HCT116 (cell line): ENCODE measurements around the gene INPP5F. TPM values are rescaled to one million over a fixed set of nuclear protein-coding genes. Genes with fewer than 3 reads are reported as not detected.

Source experiments
- ATAC-seq: fragments of 200-7000 bp; cut with Tn5 transposase; 2 replicates; pipeline ENCODE4 v1.9.1; 2020; ENCODE audit warnings: mild to moderate bottlenecking, moderate library complexity
- BruUV-seq: library from RNA; stranded (reverse); fragments of 400-500 nt; replicated peaks from 2 replicates; lab custom pipeline; 2021; lab: Mats Ljungman, UMichigan
- CTCF ChIA-PET: fragments of 300-600 bp; sonication (Branson Sonifier 250); formaldehyde crosslinking; loops from one replicate; lab custom pipeline; 2021; ENCODE audit warnings: antibody characterized with exemption; lab: Charles Lee
- POLR2A ChIA-PET: fragments of 300-600, 350-600 bp; sonication (Branson Sonifier 250); formaldehyde crosslinking; loops from one replicate; lab custom pipeline; 2021; ENCODE audit warnings: antibody characterized with exemption; lab: Charles Lee
- RAD21 ChIA-PET, 2 experiments: fragments of 300-600 bp; sonication (Branson Sonifier 250); formaldehyde crosslinking; loops; one replicate each; lab custom pipeline; 2023; ENCODE audit warnings: low total read pairs in 2 of 2; ENCODE audit not compliant: uncharacterized antibody in 2 of 2, unreplicated experiment in 2 of 2, low non-redundant PET in 1 of 2; lab: Charles Lee
- DNase-seq: peaks from one replicate; pipeline ENCODE4 v3.0.0-alpha.2; 2010; ENCODE audit warnings: low read depth, low spot score
- H2AFZ ChIP-seq: fragments of 200-600 bp; shearing (Covaris generic), sonication (generic); 2 replicates; pipeline ENCODE4 v1.6.1; 2017; ENCODE audit warnings: low read depth, mixed run types, mixed read lengths, antibody characterized with exemption, low read length; ENCODE audit not compliant: poor library complexity, severe bottlenecking
- H3K27ac ChIP-seq: 2 replicates; pipeline ENCODE4 v1.5.1; 2012; ENCODE audit warnings: low read depth, low read length
- H3K27me3 ChIP-seq: fragments of 200-600 bp; sonication (generic); 2 replicates; pipeline ENCODE4 v1.6.1; 2016; ENCODE audit warnings: mixed run types, low read length, mixed read lengths; ENCODE audit not compliant: insufficient read depth
- H3K36me3 ChIP-seq, 2 experiments: fragments of 200-500 bp in 1 of 2; fragments of 200-600 bp in 1 of 2; sonication (Bioruptor generic) in 1 of 2; sonication (generic) in 1 of 2; 2 replicates each; pipeline versions ENCODE4 v1.5.1 to v1.6.1; 2014 to 2016; ENCODE audit warnings: low read length in 2 of 2, inconsistent platforms in 1 of 2, mixed read lengths in 1 of 2, mixed run types in 1 of 2; ENCODE audit not compliant: insufficient read depth in 2 of 2, control insufficient read depth in 1 of 2
- H3K4me1 ChIP-seq, 2 experiments: fragments of 200-600 bp in 1 of 2; sonication (generic) in 1 of 2; 2 replicates each; pipeline versions ENCODE4 v1.5.1 to v1.6.1; 2012 to 2017; ENCODE audit warnings: low read length in 2 of 2, inconsistent platforms in 1 of 2, mild to moderate bottlenecking in 1 of 2, mixed read lengths in 1 of 2, mixed run types in 1 of 2, moderate library complexity in 1 of 2; ENCODE audit not compliant: insufficient read depth in 2 of 2, control insufficient read depth in 1 of 2
- H3K4me2 ChIP-seq: fragments of 200-600 bp; sonication (generic); 2 replicates; pipeline ENCODE4 v1.6.1; 2017; ENCODE audit warnings: mixed run types, low read length, mixed read lengths
- H3K4me3 ChIP-seq, 2 experiments: fragments of 200-600 bp in 1 of 2; sonication (generic) in 1 of 2; replicated peaks in 1 of 2; 2 replicates each; pipeline ENCODE4 v1.5.1; 2011 to 2016; ENCODE audit warnings: low read length in 2 of 2, control low read depth in 1 of 2, low read depth in 1 of 2, mild to moderate bottlenecking in 1 of 2, mixed read lengths in 1 of 2, mixed run types in 1 of 2
- H3K79me2 ChIP-seq: fragments of 200-600 bp; sonication (generic); 2 replicates; pipeline ENCODE4 v1.6.1; 2017; ENCODE audit warnings: mild to moderate bottlenecking, mixed run types, low read length, moderate library complexity, mixed read lengths; ENCODE audit not compliant: insufficient read depth
- H3K9ac ChIP-seq: fragments of 200-600 bp; sonication (generic); 2 replicates; pipeline ENCODE4 v1.6.1; 2016; ENCODE audit warnings: low read length, mixed read lengths
- H3K9me2 ChIP-seq: fragments of 200-600 bp; sonication (generic), shearing (Covaris generic); 2 replicates; pipeline ENCODE4 v1.6.1; 2017; ENCODE audit warnings: mixed run types, mild to moderate bottlenecking, moderate library complexity; ENCODE audit not compliant: insufficient read depth
- H3K9me3 ChIP-seq, 2 experiments: fragments of 200-500 bp in 1 of 2; fragments of 200-600 bp in 1 of 2; sonication (Bioruptor generic) in 1 of 2; sonication (generic) in 1 of 2; 2 replicates each; pipeline ENCODE4 v1.6.1; 2014 to 2017; ENCODE audit warnings: low read length in 2 of 2, mixed read lengths in 2 of 2, inconsistent platforms in 1 of 2, low read depth in 1 of 2, mild to moderate bottlenecking in 1 of 2, mixed run types in 1 of 2, moderate library complexity in 1 of 2; ENCODE audit not compliant: control insufficient read depth in 1 of 2, insufficient read depth in 1 of 2
- H4K20me1 ChIP-seq: fragments of 200-600 bp; sonication (generic), shearing (Covaris generic); 2 replicates; pipeline ENCODE4 v1.6.1; 2017; ENCODE audit warnings: mixed run types, mild to moderate bottlenecking, moderate library complexity; ENCODE audit not compliant: insufficient read depth
- ATF3 ChIP-seq: IDR thresholded peaks from 2 replicates; pipeline ENCODE4 v1.6.1; 2012
- CBX3 ChIP-seq: IDR thresholded peaks from 2 replicates; pipeline ENCODE4 v1.6.1; 2012; ENCODE audit warnings: low read depth
- CEBPB ChIP-seq: IDR thresholded peaks from 2 replicates; pipeline ENCODE4 v1.6.1; 2012; ENCODE audit warnings: low read depth
- CTCF ChIP-seq, 3 experiments: fragments of 200-600 bp in 1 of 3; sonication (generic) in 1 of 3; IDR thresholded peaks in 2 of 3; conservative IDR thresholded peaks in 1 of 3; 2 replicates each; pipeline ENCODE4 v1.5.1; 2012 to 2017; ENCODE audit warnings: low read depth in 2 of 3, low read length in 2 of 3, antibody characterized with exemption in 1 of 3, borderline replicate concordance in 1 of 3, control low read depth in 1 of 3, mild to moderate bottlenecking in 1 of 3, mixed read lengths in 1 of 3, mixed run types in 1 of 3, moderate library complexity in 1 of 3; ENCODE audit not compliant: insufficient read depth in 1 of 3
- EGR1 ChIP-seq: IDR thresholded peaks from 2 replicates; pipeline ENCODE4 v1.6.1; 2012; ENCODE audit warnings: low read depth
- ELF1 ChIP-seq: IDR thresholded peaks from 2 replicates; pipeline ENCODE4 v1.6.1; 2012; ENCODE audit warnings: low read depth, borderline replicate concordance
- EZH2 ChIP-seq: fragments of 200-600 bp; sonication (generic); IDR thresholded peaks from 2 replicates; pipeline ENCODE4 v1.6.1; 2017; ENCODE audit warnings: antibody characterized with exemption, mixed run types
- EZH2phosphoT487 ChIP-seq: fragments of 200-600 bp; IDR thresholded peaks from 2 replicates; pipeline ENCODE4 v1.6.1; 2018; ENCODE audit warnings: antibody characterized with exemption, borderline replicate concordance
- MAX ChIP-seq: IDR thresholded peaks from 2 replicates; pipeline ENCODE4 v1.6.1; 2012
- POLR2AphosphoS5 ChIP-seq: IDR thresholded peaks from 2 replicates; pipeline ENCODE4 v1.6.1; 2011; ENCODE audit warnings: mild to moderate bottlenecking, low read depth, low read length, moderate library complexity
- RAD21 ChIP-seq: IDR thresholded peaks from 2 replicates; pipeline ENCODE4 v1.6.1; 2012; ENCODE audit warnings: low read depth, mild to moderate bottlenecking
- REST ChIP-seq: IDR thresholded peaks from 2 replicates; pipeline ENCODE4 v1.6.1; 2012; ENCODE audit warnings: low read depth
- SIN3A ChIP-seq: IDR thresholded peaks from 2 replicates; pipeline ENCODE4 v1.6.1; 2012; ENCODE audit warnings: low read depth
- SP1 ChIP-seq: IDR thresholded peaks from 2 replicates; pipeline ENCODE4 v1.6.1; 2012; ENCODE audit warnings: low read depth
- TCF7L2 ChIP-seq: IDR thresholded peaks from 2 replicates; pipeline ENCODE4 v1.7.0; 2011; ENCODE audit warnings: borderline replicate concordance, inconsistent platforms; ENCODE audit not compliant: insufficient read depth, insufficient read length; ENCODE audit errors: extremely low read depth
- ZBTB33 ChIP-seq: IDR thresholded peaks from 2 replicates; pipeline ENCODE4 v1.6.1; 2011; ENCODE audit warnings: mild to moderate bottlenecking, low read length, moderate library complexity; ENCODE audit not compliant: insufficient replicate concordance; ENCODE audit errors: extremely low read depth
- ZFX ChIP-seq: fragments of 450-650 bp; IDR thresholded peaks from 2 replicates; pipeline ENCODE4 v1.6.1; 2017
- intact Hi-C: fragments of 100-400 bp; cut with micrococcal nuclease; formaldehyde crosslinking; loops from 2 replicates; pipeline ENCODE4 v1.10.0; 2022
- total RNA-seq: library from RNA; stranded (reverse); gene quantifications from one replicate; pipeline ENCODE4 v1.2.1, GENCODE V29; 2021; ENCODE audit not compliant: unreplicated experiment

The INPP5F gene
- total RNA-seq, 1 experiment from 2014 or later, result 21.6 TPM

GRCh38 chr10:119691726-119692125 is 34.1 kb upstream of the INPP5F start:
- Histone ChIP-seq H3K9me2 (no peaks in the 10 kb centered on the region), H3K9me3 (peaks cover 0 to 5% of the 10 kb centered on the region in 2 experiments; a peak in 1 of 4 replicates), H3K27ac (no peak overlapping the region), H3K79me2 (no peaks in the 10 kb centered on the region), H3K4me3 (no peak overlapping the region), H3K4me2 (no peak overlapping the region), H3K36me3 (no peaks in the 10 kb centered on the region), H4K20me1 (no peaks in the 10 kb centered on the region), H3K9ac (no peak overlapping the region), H2AFZ (no peak overlapping the region), H3K27me3 (no peaks in the 10 kb centered on the region), H3K4me1 (peaks cover 0 to 7% of the 10 kb centered on the region in 2 experiments; a peak in 1 of 4 replicates)
- intact Hi-C loops, result no loop called here
- ATAC-seq (no peak), DNase-seq (no peak)
- BruUV-seq, result no TSS peak
- TF ChIP-seq EZH2 (no peak), ELF1 (no peak), POLR2AphosphoS5 (no peak), SP1 (no peak), CTCF (IDR thresholded peaks at IDR 0.05 in 2 of 3, conservative IDR thresholded peaks at IDR 0.05 in 1 of 3; ENCODE audit: borderline replicate concordance in 1 of 3, insufficient read depth in 1 of 3, low read depth in 2 of 3, low read length in 2 of 3) (no peak), RAD21 (no peak), CBX3 (no peak), EZH2phosphoT487 (no peak), MAX (no peak), ZFX (no peak), CEBPB (no peak), ZBTB33 (no peak), SIN3A (no peak), TCF7L2 (no peak), REST (no peak), EGR1 (no peak), ATF3 (no peak)
- CTCF ChIA-PET, result no interaction called here
- RAD21 ChIA-PET, result no interaction called here
- POLR2A ChIA-PET, result interaction anchor here (0.7 kb wide), 1 partner anchor 72 kb away, joined by 3 read pairs; no protein-coding TSS in a partner anchor
